Measurements from ENCODE around the gene RGMB.

Gene RGMB

DNA sequence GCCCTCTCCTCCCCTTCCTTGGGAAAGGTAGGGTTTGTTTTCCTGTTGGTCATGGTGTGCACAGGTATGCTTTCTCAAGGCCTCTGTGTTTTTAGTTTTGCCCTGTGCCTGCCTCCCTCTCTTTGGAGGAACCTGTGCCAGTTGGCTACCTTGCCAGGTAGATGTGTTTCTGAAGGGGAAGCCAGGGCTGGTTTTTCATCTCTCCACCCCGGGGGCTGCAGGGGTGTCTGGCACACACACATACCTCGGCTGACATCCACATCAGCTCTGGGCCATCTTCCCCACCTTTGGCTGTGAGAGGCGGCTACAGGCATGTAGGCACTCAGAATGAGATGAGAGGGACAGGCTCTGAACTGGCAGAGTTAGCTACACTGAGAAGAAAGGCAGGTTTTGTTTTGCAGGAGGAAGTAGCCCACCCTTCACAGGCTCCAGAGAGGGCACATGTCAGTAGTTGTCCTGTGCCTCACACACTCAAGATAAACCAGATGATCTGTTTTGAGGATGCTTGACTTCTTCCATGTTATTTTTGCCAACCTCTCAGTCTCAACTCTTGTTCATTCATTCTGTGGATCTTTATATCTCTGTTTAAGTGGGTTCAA is 9.7 kb downstream of the RGMB start:
- DNase-seq (ENCODE audit: low read depth in 2 of 3, low spot score in 2 of 3), result no peak

DNA sequence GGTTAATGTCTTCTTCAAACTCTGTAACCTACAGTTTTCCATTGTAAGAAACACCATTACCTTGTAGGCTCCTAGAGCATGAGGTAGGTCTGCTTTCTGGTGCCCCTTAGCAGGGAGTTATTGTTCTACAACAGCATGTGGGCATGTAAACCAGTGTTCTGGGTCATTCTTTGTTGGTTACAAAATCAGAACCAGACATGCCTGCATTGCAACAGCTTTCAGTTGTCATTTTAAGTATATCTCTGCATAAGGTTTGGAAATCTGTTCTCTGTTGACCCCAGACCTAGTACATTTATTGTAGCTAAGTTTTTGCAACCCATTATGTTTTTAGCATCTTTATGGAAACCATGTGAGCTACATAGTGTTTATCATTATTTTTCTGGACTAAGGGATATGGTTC is 10.9 kb downstream of the RGMB start:
- no peak for DNase-seq (ENCODE audit: low read depth in 2 of 3, low spot score in 2 of 3)

DNA sequence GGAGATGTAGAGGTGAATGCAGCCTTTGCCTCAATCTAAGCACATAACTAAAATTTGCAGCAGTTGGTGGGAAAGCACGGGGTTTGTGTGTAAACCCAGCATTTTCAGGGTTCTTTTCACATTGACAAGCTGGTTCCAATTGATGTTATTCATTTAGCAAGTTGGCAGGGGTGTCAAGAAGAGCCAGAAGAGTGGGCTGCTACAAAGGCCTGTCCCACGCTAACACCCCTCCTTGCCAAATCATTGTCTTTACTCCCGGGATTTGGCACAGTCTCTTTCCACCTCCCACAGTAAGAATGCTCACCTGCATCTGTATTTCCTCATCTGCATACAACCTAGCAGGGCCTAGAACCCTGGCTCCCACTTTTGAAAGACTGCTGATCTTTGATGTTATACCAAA is 11.8 kb downstream of the RGMB start:
- DNase-seq (ENCODE audit: low read depth in 2 of 3, low spot score in 2 of 3), result no peak

DNA sequence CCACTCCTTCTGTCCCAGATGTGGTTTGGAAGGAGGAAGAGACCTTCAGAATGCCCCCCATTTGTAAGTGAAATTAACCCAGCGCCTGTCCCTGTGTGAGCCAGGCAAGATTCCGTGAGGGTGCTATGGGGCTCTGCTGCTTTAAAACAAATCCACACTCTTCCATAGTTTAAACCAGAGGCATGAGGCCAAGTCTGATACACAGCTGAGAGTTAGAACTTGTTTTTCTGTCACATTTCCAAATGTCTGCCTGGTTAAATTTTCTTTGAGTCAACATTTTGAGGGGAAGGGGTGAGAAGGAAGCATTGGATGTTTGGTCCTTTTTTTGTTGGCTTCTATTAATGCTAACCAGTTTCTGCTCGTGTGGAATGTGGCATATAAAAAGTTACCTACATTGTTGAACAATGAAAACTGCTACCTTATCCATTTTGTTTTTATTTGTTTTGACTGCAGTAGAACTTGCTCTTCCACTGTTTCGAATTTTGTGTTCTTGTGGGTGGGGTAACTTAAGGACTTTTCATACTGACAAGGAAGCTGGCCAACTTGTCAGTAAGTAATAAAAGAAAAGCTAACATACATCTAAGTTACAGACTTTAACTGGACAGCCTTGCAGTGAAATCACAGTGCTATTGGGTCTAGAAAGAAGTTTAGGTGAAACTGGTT is 12.9 kb downstream of the RGMB start:
- no peak for DNase-seq (ENCODE audit: low read depth in 2 of 3, low spot score in 2 of 3)

DNA sequence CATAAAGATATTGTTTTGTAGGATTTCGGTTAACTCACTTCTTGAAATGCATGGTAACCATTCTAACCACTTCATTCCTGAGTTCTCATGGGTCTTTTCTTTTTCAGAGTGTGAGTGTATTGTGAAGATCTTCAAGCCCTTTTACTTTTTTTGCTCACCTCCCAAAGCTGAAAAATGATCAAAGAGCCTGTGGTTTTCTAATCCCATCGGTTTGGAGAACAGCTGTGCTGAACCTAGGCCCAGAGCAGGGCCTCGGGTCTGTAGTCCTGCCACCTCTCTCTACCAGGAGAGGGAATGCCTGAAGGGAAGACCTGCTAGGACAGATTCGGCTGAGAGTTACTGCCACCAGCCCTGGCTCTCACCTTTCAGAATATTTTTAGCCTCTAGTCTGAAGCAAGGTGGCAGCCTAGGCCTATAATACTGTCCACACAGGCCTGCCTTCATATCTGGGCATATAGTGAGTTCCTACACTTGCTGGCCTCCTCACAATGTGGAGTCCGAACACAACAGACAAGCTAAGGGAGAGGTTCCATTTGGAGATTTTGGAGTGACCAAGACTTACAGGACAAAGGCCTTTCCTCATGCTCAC is 13.8 kb downstream of the RGMB start:
- no peak for DNase-seq (ENCODE audit: low read depth in 2 of 3, low spot score in 2 of 3)

DNA sequence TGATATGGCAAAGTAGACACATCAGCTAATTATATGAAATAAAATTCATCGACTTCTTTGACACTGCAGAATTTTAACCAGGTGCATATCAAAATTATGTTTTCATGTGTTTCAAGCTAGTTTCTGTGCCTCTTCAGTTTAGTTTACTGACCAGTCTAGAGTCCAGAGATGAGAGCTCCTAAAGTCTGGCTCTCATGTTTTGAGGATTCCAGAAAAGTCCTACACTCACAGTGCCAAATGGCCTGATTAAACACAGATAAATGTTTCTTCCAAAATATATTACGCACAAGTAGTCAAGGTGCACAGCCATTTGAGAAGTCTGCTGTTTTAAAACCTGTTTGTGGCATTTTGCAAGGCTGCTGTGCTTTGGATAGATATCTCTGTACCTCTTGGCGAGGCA is 15.6 kb downstream of the RGMB start:
- no peak for DNase-seq (ENCODE audit: low read depth in 2 of 3, low spot score in 2 of 3)

DNA sequence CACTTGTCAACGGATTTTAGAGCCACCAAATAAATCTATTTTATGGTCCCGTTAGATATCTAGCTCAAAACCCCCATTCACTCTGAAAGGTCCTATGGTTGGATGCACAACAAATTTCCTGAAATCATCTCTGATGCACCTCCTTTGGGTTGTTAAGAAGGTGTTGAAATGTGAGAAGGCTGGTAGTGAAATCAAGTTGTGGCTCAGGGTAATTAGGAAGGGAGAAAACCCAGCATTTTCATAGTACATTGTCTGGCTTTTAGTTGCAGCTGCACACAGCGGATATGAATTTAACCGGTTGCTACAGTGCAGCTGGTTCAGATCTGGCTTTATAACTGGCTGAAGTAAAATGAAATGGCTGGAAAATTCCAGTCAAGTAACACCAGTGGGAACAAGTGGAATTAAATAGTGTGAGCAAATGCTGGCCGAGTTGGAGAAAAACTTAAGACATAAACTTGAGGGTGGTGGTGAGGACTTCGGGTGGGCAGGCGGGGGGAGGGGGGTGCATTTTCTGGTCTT is 17.6 kb downstream of the RGMB start:
- no peak for DNase-seq (ENCODE audit: low read depth in 2 of 3, low spot score in 2 of 3)

DNA sequence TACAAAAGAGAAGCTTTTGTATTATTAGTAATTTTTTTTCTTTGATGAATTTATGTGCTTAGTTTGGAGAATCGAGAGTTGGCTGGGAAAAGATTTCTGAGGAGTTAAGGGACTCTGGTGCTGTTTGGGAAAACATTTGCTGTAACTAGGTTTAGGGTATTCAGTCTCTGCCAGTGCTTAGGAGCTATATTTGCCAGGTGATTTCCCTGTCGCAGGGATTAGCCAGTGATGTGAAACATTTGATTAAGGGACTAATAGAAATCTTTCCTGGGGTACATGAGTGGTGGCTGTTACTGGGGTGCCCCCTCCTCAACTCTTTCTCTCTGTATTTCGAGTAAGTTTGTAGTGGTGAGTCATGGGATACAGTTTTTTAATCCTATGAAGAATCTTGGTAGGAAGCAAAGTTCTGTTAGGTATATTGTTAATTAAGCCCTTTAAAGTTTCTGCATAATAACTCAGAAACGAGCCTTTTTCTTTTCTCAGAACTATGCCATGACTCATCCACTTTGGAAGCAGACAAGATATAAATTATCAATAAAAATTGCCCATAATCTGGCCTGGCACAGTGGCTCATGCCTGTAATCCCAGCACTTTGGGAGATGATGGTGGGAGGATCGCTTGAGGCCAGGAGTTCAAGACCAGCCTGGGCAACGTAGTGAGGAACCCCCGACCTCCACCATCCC is 18.6 kb downstream of the RGMB start:
- DNase-seq (ENCODE audit: low read depth in 2 of 3, low spot score in 2 of 3), result no peak

DNA sequence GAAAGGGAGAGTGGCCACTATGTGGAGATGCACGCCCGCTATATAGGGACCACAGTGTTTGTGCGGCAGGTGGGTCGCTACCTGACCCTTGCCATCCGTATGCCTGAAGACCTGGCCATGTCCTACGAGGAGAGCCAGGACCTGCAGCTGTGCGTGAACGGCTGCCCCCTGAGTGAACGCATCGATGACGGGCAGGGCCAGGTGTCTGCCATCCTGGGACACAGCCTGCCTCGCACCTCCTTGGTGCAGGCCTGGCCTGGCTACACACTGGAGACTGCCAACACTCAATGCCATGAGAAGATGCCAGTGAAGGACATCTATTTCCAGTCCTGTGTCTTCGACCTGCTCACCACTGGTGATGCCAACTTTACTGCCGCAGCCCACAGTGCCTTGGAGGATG is 19.8 kb downstream of the RGMB start:
- no peak for DNase-seq (ENCODE audit: low read depth in 2 of 3, low spot score in 2 of 3)

DNA sequence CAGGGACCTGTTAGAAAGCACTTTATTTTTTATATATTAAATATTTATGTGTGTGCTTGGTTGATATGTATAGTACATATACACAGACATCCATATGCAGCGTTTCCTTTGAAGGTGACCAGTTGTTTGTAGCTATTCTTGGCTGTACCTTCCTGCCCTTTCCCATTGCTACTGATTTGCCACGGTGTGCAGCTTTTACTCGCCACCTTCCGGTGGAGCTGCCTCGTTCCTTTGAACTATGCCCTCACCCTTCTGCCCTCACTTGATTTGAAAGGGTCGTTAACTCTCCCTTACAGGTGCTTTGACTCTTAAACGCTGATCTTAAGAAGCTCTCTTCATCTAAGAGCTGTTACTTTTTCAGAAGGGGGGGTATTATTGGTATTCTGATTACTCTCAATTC is 20.5 kb downstream of the RGMB start:
- DNase-seq (ENCODE audit: low read depth in 2 of 3, low spot score in 2 of 3), result no peak

DNA sequence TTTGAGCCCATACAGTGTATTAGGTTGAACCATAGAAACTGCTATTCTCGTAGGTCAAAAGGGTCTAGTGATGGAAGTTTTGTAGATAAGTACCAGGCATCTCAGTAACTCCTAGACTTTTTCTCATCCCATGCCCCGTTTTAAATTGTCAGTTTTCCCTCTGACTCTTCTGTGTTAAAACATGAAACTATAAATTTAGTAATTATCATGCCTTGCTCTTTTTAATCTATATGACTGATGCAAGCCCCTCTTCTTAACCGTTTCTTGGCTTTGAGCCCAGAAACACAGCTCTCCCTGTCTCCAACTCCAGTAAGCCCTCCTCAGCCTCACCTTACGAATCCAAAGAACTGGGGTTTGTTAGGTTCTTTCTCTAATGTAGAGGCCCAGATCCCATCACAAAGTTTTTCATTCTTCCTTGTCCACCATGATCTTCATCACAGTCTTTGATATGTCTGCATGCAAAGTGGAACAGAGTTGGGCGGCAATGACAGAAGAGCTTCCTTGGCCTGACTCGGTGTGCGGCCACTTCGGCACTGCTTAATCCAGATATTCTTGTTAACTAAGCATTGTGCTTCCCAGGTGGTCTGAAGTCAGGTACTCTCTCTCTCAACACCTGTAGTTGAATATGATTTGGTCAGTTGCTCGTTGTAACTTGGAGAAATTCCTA is 21.1 kb downstream of the RGMB start:
- no peak for DNase-seq (ENCODE audit: low read depth in 2 of 3, low spot score in 2 of 3)

DNA sequence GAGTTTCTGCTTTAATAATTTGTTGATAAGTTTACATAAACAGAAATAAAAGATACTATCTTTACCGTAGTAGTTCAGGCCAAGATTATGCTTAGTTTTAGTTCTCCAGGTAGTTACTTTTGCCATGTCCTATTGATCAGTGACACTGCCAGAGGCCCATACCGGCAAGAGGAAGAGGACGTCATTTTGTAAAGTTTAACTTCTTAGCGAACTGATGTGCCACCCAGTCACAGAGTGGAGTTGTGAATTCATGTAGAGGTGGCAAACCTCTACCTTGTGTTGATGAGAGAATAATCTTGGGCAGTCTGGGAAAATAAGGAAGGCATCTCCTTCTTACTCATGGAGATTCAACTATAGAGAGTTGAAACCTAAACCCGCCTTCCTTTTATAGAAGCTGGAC is 21.8 kb downstream of the RGMB start:
- DNase-seq (ENCODE audit: low read depth in 2 of 3, low spot score in 2 of 3), result no peak

DNA sequence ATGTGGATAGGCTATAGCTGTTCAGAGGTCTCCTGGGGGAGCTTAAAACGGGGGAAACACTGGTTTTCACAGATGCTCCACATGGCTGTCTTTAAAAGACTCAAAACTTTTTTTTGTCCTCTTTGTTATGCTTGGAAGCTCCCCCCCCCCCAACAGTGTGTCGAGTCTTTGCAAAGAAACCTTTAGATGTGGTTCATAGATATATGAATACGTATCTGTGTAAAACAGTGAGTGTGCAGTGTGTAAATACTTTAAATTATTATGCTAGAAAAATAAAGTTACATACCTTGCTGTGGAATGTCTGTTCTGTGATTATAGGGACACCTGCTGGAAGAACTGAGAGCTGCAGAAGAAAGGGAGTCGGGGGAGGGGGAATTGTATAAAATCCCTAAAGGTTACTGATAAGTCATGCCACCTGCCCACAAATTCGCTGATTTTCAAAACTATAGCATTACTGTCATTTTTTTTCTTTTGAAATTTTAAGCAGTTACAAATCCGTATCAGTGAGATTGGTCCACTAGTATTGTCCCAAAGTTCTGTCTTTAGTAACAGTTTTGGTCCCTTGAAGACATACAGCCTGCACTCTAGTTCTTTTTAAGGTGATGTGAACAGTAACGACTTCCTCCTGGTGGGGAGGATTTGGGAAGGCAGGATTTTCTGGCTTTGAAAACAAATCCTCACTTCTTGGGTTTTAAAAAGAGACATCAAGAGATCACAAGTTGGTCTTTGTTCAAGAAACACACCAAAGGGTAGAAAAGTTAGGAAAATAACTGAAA is 22.9 kb downstream of the RGMB start:
- DNase-seq (ENCODE audit: low read depth in 2 of 3, low spot score in 2 of 3), result no peak

DNA sequence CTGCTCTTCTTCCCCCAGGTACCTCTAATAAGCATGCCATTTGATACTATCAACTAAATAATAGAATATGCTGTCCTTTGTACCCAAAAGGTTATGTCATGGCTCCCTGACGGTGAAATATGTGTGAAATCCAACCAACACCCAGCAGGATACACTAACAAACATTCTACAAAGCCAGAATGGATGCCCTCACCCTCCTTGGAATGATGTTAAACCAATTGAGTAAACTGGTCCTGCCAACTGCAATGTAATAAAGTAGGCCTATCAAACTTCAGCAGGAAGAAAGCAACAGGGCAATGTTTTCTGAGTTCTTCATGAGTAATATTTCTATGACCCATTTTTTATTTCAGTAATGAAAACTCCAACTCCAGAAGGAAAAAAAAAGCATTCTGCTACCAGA is 24.9 kb downstream of the RGMB start:
- DNase-seq (ENCODE audit: low read depth in 2 of 3, low spot score in 2 of 3), result no peak

DNA sequence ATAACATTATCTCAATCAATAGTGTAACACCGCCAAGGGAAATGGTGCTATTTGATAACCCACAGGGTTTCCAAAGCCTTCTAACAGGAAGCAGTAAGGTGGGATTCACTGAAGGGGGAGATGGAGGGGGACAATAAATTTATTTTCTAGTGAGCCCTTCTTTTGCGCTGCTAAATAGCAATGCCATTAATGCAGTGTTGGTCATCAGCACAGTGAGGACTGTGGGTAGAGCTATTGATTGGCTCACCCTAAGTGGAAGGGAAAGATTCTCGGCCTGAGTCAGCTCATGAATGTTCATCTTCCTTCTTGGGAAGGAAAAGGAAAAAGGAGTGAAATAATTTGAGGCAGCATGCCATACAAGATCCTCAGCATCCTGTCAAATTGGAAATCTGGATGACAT is 25.4 kb downstream of the RGMB start:
- DNase-seq (ENCODE audit: low read depth in 2 of 3, low spot score in 2 of 3), result no peak

DNA sequence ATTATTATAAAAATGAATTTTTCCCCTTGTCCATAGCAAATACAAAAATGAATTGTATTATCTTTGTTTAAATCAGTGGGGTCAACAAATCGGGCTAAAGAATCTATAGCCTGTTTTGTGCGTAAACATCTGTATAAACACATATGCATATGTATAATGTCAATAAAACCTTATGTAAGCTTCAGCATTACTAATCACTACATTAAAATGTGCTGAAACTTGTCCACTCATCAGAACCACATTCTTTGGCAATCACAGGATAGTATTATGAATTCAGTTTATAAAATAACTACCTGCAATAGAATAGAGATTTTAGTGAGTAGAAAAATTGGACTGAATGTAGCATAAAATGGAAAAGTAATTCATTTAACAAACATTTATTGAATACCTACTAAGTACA is 30.6 kb downstream of the RGMB start:
- DNase-seq (ENCODE audit: low read depth in 2 of 3, low spot score in 2 of 3), result no peak

DNA sequence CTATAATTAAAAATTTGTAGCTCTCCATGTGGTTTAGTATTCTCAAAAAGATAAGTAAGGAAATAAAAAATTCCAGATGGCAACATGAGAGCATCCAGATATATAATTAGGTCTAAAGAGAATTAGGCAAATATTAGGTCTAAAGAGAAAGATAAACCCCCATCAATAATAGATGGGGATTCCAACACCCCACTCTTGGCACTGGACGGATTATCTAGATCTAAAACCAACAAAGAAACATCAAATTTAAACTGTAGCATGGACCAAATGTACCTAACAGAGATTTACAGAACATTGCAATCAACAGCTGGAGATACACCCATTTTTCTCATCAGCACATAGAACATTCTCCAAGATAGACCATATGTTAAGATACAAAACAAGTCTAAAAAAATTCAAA is 31.6 kb downstream of the RGMB start:
- DNase-seq (ENCODE audit: low read depth in 2 of 3, low spot score in 2 of 3), result no peak

DNA sequence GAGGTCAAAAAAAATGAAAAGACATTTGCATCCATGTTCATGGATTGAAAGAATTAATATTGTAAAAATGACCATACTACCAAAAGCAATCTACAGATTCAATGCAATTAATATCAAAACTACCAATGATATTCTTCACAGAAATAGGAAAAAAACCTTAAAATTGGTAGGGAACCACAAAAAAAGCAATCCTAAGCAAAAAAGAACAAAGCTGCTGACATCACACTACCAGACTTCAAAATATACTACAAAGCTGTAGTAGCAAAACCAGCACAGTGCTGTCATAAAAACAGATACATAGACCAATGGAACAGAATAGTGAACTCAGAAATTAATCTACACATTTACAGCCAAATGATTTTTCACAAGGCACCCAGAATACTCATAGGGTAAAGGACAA is 34.3 kb downstream of the RGMB start:
- no peak for DNase-seq (ENCODE audit: low read depth in 2 of 3, low spot score in 2 of 3)

DNA sequence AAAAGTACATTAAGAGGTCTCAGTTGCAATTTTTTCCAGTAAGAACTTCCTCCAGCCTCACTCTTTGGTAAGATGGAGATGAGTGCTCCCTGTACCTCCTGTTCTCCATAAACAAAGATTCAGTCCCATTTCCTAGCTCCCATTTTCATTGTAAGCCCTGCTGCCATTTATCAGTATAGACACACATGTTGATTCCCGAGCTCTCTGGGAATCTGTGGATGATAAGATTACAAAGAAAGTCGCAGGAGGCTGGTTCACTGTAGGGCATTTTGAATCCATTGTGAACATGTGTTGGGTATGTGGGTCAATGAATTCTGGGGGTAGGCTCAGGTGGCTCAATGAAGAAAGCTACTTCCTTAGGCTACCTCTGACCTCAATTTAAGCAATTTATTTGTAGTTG is 36.7 kb downstream of the RGMB start:
- no peak for DNase-seq (ENCODE audit: low read depth in 2 of 3, low spot score in 2 of 3)

DNA sequence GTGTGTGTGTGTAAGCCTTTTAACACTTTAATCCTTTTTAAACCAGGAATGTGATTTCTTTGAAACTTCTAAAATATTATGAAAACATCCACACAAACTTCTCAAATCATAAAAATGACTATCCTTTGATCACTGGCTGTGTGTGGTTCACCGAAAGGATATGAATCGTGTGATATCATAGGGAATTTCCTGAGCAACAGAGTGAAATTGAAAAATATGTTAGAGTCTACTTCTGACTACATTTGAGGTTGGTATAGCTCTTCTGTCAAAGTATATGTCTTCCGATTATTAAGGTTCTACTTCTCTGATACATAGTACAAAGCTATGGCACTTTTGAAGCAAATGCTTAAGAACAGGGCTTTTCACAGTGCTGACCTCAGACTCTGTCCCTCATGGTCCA is 40.3 kb downstream of the RGMB start:
- DNase-seq (ENCODE audit: low read depth in 2 of 3, low spot score in 2 of 3), result no peak
